DMS153 (cell line): ENCODE measurements around the gene IMMT.
"Not testable (repeated sequence)": the region's sequence is repeated elsewhere in the genome, so short reads cannot be mapped to it uniquely, and the experiment has no call there.

Experiments
- DNase-seq: peaks from one replicate; lab custom pipeline; 2025; lab: John Stamatoyannopoulos, UW

IMMT gene

DNA sequence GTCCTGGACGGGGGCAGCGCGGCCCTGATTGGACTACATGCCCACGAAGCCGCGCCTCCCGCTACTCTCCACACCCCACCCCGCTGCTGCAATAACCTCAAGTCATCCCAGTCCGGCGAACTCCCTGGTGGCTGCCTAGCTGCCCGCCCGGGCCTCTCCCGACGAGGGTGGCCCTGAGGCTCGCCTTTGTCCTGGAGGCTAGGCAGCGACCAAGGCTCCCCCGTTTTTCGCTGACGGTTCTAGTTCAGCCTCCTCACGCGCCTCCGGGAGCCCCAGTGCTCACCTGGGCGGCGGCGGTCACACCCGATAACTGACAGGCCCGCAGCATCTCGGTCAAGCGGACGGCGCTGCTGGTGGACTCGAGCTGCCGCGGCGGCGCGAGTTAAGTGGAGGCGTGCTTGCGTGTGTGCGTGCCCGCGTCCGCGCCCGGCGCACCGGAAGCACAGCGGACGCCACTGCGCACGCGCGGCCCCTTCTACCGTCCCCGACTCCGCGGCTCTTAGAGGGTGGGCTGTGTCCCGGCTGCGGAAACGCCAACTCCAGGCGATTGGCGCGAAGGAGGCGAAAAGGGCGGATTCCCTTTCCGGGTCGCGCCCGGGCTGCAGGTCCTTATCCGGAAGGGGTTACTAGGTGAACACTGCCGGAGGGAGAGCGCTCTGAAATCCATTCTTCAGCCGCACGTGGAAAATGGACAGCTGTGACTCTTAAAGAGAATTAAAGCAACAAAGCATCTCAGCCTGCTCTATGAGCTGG, at the start of gene IMMT:
TSS of gene IMMT (minus strand) at position 408 of the 753 bp plus-strand sequence. CDS start at position 328, 80 bp downstream.
- peak; percentile 97 for DNase-seq

DNA sequence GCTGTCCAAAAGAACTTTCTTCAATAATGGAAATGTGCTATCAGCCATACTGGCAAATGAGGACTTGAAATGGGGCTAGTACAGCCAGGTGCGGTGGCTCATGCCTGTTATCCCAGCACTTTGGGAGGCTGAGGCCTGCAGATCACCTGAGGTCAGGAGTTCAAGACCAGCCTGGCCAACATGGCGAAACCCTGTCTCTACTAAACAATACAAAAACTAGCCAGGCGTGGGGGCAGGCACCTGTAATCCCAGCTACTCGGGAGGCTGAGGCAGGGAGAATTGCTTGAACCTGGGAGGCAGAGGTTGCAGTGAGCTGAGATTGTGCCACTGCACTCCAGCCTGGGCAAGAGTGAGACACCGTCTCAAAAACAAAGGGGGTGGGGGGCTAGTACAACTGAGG, 49.5 kb upstream of the IMMT start:
- DNase-seq: not testable (repeated sequence)

DNA sequence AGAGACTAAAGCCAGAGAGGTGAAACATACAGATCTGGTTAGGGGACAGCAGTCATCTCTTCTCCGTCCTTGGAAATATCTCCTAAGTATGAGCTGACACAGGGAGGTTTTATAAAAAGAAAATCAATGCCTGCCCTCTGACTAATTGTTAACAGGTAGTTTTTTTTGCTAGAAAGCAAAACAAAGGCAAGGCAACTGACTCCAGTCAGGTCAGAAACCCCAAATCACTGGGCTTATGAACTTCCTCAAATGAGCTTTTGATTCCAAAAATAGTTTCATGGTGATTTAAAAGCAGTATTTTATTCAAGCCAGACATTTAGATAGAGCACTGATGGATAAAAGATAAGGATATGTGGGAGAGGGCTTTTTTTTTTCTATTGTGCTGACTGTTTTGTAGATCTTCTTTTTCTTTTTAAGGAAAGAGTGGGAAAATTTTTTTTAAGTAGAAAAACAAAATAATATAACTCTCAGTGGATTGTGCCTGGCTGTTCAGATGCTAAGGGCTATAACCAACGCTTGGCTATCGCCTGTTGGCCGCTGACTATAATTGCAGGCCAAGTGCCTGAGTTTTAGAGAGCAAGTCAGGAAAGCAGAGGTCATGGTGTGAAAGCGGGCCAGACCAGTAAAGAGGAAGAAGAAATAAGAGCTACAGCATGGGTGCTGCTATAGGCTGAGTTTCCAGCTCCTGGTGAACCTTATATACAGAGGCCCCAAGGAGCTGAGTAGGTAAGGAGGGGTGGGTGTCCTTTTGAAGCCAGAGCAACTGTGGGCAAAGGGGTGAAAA, 48.9 kb upstream of the IMMT start:
- DNase-seq: no peak

- DNase-seq: no peak
These were observed 48.0 kb upstream of the IMMT start for GRCh38 chr2:86243272-86243671.

DNA sequence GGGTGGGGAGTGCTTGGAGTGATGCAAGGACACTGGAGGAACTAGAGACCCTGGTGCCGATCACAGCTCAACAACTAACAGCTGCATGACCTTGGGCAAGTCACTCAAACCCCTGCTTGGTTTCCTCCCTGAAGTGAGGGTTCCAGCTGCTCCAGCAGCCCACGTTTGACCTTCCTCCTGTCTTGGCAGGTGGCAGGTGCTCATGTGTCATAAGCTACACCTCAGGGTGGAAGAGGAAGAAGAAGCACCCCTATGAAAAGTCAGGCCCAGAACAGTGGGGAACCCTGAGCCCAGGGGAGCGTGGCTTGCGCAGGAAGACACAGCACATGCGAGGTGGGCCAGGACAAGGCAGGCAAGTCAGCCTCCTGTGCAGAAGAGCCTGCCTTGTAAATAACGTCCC, 46.3 kb upstream of the IMMT start:
- no peak for DNase-seq

DNA sequence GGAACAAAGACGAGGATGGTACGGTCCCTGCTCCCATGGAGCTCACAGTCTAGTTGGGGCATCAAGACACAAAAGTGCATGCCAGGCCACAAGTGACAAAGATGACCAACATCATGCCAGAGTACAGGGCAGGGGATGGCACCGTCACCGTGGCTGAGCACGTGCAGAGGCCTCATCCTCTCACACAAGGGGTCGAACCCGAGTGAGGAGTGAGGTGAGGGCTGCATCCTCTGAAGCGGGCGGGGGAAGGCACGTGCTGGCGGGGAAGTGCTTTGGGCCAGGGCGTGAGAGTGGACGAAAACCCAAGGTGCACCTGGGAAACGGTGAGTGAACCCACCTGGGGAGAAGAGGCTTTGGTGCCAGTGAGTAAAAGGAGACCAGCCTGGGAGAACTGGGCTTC, 45.0 kb upstream of the IMMT start:
- DNase-seq: no peak

- no peak for DNase-seq
These were observed 44.5 kb upstream of the IMMT start for GRCh38 chr2:86239745-86240144.

DNA sequence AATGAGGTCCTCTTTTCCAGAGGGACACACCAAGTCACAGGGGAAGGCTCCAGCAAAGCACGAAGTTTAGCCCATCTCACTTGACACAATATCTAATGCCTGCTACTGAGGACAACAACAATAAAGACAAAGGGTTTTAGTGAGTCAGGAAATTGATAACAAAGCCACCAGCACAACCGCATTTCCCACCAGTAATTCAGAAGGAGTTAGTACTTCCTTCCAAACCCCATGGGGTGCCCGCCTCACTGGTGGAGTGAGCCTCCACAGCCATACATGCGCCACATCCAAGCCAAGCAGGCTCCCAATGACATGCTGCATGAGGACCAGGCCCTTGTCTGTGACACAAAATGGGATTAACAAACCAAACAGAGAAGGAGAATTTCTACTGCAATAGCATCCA, 44.1 kb upstream of the IMMT start:
- DNase-seq: no peak

- DNase-seq: no peak
These were observed 43.1 kb upstream of the IMMT start for GRCh38 chr2:86238354-86238753.

- DNase-seq: no peak
These were observed 41.9 kb upstream of the IMMT start for GRCh38 chr2:86237172-86237571.

- no peak for DNase-seq
These were observed 40.1 kb upstream of the IMMT start for GRCh38 chr2:86235196-86235980.

GRCh38 chr2:86234563-86235131, 39.4 kb upstream of the IMMT start:
- DNase-seq: no peak

DNA sequence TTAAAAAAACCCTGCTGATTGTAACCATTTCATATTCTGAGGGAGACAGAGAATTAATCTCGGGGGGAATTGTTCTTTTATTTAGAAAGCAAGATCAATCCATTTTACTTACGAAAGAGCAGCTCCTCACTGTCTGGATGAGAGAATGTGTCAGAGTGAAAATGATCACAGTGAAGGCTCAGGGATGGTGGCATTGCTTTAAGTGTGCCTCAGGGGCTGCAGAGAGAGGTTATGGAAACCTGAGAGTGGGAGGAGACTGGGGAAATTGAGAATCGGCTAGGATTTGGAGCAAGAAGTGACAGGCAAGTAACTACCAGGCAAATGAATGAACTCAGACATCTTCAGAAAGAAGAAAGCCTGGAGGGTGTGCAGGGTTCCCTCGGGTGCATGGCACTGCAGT, 38.2 kb upstream of the IMMT start:
- DNase-seq: no peak

DNA sequence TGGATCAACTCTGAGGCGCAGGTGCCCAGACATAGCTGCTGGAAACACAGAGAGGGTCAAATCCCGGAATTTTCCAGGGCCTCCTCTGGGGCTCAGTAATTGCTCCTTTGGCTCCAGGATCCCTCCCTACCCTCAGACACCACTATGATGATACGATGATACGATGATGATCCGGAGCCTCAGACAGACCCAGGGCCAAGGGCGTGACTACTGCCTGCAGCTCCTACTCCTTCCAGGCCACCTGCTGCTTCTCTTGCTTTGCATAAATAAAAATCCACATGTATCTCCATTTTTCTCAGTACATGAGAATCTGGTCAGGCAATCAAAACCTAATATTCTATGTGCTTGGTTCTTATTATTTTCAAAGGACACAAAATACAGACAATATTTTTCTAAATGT, 37.6 kb upstream of the IMMT start:
- no peak for DNase-seq

DNA sequence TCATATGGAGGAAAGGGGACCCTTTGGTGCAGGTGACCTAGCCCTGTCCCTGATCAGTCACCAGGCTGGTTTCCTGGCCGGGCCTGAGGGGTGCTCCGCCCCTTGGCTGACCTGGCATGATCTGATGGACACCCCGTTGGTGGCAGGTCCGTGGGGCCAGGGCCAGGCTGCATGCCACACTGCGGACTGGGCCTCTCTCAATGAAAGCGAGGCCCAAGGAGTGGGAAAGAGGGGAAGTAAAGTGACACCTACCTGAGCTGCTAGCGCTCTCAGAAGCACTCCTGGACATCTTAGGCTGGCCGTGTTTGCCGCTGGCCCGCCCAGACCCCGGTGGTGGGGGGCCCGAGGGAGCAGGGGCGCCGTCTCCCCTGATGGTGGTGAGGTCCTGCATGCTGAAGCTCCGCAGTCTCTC, 37.1 kb upstream of the IMMT start:
- DNase-seq: no peak

DNA sequence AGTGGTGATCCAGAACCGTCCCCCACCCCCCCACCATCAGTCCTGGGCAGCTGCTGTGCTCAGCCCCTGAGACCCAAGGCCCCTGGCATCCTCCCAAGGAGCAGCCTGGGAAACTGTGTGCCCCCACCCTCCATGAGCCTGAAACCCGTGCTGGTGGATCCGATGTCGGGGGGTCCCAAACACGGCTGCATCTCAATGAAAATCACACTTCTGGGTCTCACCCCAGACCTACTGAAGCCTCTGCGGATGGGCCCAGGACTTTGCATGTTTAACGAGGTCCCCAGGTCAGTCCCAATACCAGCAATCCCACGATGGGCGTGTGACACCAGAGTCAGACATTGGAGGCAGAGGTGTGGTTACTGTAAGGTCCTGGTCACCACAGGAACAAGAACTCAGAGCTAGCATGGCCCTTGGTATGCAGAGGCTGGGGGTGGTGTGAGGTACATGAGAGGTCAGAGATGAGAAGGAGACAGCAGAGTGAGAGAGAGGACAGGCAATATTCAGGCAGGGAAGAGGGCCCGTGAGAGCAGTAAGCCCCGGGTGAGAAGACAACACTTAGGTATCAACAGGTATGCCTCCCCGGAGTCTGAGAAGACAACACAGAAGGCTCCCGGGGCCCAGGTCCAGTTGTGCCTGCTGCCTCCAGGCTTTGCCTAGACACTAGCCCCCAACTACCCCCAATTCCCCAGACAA, 36.6 kb upstream of the IMMT start:
- no peak for DNase-seq

DNA sequence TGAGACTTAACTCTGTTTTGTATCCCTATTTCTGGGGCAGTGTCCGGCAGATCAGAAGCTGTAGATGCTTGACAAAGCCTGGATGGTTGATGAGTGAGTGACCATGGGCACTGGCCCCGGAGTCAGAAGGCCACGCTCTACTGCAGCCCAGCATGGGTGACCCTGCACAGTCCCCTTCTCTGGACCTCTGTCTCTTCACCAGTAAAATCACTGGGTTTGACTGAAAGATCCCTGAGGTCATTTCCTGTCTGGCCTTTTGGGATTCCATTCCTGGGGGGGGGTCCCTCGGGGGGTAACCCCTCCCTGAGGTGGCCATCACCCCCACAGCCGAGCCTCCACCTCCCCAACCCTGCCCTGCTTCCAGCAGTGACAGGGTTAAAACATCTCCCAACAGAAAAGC, 35.7 kb upstream of the IMMT start:
- no peak for DNase-seq

DNA sequence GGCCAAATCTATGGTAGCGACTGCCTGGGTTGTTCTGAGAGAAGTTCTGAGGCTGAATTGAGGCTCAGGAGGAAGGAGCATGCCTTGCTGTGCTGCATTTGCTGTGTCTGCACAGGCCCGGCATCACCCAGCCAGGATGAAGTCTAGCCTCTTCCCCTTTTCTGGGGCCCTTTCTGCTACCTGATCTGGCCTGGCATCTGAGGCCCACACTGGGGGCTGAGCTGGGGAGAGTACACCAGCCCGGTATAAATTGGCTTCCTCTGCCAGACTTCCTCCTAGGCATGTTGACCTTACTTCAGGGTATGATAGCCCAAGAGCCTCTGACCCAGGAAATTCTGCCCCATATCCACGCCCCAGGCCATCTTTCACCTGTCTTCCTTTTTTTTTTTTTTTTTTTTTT, 34.0 kb upstream of the IMMT start:
- no peak for DNase-seq

- DNase-seq: not testable (repeated sequence)
These were observed 33.3 kb upstream of the IMMT start for GRCh38 chr2:86228574-86228973.

- no peak for DNase-seq
These were observed 32.4 kb upstream of the IMMT start for GRCh38 chr2:86227685-86228084.

GRCh38 chr2:86226636-86227520, 31.6 kb upstream of the IMMT start:
- DNase-seq: no peak
